H1 (cell line): ENCODE results near the gene HMGCLL1. TPM values are rescaled to one million over a fixed set of nuclear protein-coding genes. Genes with fewer than 3 reads are reported as not detected.

Experiments used
- SIX5 ChIP-seq: IDR thresholded peaks from 2 replicates; pipeline ENCODE4 v1.6.1; 2011; ENCODE audit warnings: mild to moderate bottlenecking, low read depth, low read length
- USF2 ChIP-seq: IDR thresholded peaks from 2 replicates; pipeline ENCODE4 v1.6.1; 2011; ENCODE audit warnings: low read length, improper control_type of control experiment
- polyA plus RNA-seq, 7 experiments: library from polyadenylated mRNA; depleted of rRNA in 3 of 7; stranded (reverse) in 5 of 7; unstranded in 2 of 7; fragments of >200 nt in 5 of 7; fragments of 200-250 nt in 2 of 7; gene quantifications; 1 replicate in 5 of 7; 2 replicates in 1 of 7; 4 replicates in 1 of 7; pipeline versions ENCODE4 v1.2.1 to v1.2.3, GENCODE V29; 2011 to 2013; ENCODE audit warnings: missing spikeins in 2 of 7, mixed read lengths in 2 of 7
- total RNA-seq: library from RNA; stranded (reverse); fragmentation: NEBNext Ultra II Directional; extraction: Animal tissue kit (Norgen Biotek cat#: 25700); gene quantifications from 2 replicates; pipeline ENCODE4 v1.2.1, GENCODE V29; 2021

HMGCLL1 gene
- total and polyA plus RNA-seq, 2 of the 8 experiments (the other 6 are each of a cell fraction or from before 2014, with no cell fraction given): 0.06 to 0.41 TPM

DNA sequence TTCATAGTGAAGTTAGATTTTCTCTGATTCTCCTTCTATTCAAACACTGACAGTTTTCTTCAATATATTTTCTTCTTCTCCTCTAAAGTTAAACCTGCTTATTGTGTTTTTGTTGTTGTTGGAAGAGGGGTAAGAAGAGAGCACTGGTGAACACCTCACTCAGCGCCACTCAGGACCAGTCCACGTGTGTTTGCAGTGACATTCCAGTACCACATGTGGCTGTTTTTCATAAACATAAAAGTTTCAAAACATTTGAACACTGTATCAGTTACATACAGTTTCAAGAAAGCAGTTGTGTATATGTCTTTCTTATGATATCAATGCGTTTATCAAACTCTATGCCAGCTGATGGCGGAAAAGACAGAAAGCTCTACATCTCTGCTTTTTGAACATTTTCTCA lies 86.7 kb downstream of the HMGCLL1 start (continued):
- TF ChIP-seq USF2 (no peak), SIX5 (no peak)
